Left ventricle myocardium inferior (tissue), 1 donor: Measurements from ENCODE around the gene FTSJ3. TPM values are rescaled to one million over a fixed set of nuclear protein-coding genes. Genes with fewer than 3 reads are reported as not detected.
"Not testable (repeated sequence)": the region's sequence is repeated elsewhere in the genome, so short reads cannot be mapped to it uniquely, and the experiment has no call there.

ENCODE experiments used
- DNase-seq: peaks from one replicate; pipeline ENCODE4 v3.0.0-alpha.2; 2020
- H3K27ac ChIP-seq: fragments of 200-600 bp; replicated peaks from 2 replicates; pipeline ENCODE4 v1.8.0; 2021
- H3K27me3 ChIP-seq: fragments of 200-600 bp; 2 replicates; pipeline ENCODE4 v1.8.0; 2021; ENCODE audit warnings: low read depth
- H3K36me3 ChIP-seq: fragments of 200-600 bp; 2 replicates; pipeline ENCODE4 v1.8.0; 2021
- H3K4me1 ChIP-seq: fragments of 200-600 bp; 2 replicates; pipeline ENCODE4 v1.8.0; 2021
- H3K4me3 ChIP-seq: fragments of 200-600 bp; 2 replicates; pipeline ENCODE4 v1.8.0; 2021; ENCODE audit warnings: mild to moderate bottlenecking, moderate library complexity
- H3K9me3 ChIP-seq: fragments of 200-600 bp; replicated peaks from 2 replicates; pipeline ENCODE4 v1.8.0; 2021
- CTCF ChIP-seq: fragments of 200-600 bp; IDR thresholded peaks from 2 replicates; pipeline ENCODE4 v1.8.0; 2021; ENCODE audit warnings: antibody characterized with exemption, mild to moderate bottlenecking, borderline replicate concordance
- intact Hi-C: fragments of 100-400 bp; cut with micrococcal nuclease; formaldehyde crosslinking; loops from one replicate; pipeline ENCODE4 v1.11.0; 2022
- total RNA-seq: library from RNA; stranded (reverse); fragmentation: NEBNext Ultra II Directional; extraction: Animal tissue kit (Norgen Biotek cat#: 25700); gene quantifications from one replicate; pipeline ENCODE4 v1.2.1, GENCODE V29; 2021
- donor health status: DM: no; HTN: yes; CAD: no; lungs with severe emphysema.

Gene FTSJ3
- total RNA-seq, 1 donor from 2014 or later: 36.7 TPM

DNA sequence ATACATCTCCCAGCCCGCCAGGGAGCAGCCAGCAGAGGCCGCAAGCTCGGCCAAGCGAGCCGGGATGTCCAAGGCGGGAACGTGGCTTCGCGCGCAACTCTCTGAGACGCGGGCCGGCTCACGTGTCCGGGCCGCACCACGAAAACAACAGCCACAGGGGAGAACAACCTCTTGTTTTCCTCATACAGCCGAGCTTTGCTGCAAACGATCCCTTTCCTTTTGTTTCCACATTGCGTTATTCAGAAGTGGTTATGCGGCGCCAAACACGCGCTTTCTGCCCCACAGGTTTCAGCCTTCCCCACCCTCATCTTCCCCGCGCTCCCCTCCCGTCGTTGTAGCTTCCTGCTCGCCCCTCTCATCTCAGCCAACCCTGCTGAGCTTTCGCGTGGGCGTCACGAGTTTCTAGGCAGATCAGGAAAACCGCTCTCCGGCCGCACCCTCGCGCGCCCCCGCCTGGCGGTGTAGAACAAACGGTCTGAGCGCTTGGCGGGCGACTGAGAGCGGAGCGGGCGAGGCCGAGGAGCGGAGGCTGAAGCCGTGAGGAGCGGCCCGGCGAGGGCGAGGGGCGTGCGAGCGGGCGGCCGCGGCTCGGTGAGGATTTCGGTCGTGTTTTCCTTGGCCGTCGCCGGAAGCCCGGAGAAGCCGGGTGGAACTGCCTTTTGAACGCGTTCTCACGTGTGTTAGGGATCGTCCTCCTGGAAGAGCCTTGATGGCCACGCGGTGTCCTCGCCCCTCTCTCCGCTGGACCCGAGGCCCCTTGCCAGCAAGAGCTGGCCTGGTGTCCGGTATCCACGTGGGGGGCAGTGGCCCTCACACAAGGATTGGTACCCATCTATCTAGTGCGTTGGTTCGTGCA is 21.6 kb upstream of the FTSJ3 start:
- Histone ChIP-seq H3K9me3 (no peaks in the 10 kb centered on the region), H3K36me3 (no peaks in the 10 kb centered on the region), H3K4me1 (peaks cover 12% of the 10 kb centered on the region), H3K27ac (peak overlapping the region; percentile 9), H3K27me3 (no peaks in the 10 kb centered on the region), H3K4me3 (peak overlapping the region; percentile 59)
- peak; percentile 93 for DNase-seq
- peak; percentile 73 for TF ChIP-seq CTCF
- intact Hi-C loops: no loop called here

GRCh38 chr17:63847525-63848249 is 20.2 kb upstream of the FTSJ3 start:
- intact Hi-C loops: no loop called here
- Histone ChIP-seq H3K27ac (no peak overlapping the region), H3K9me3 (no peaks in the 10 kb centered on the region), H3K27me3 (no peaks in the 10 kb centered on the region), H3K4me3 (no peak overlapping the region), H3K36me3 (no peaks in the 10 kb centered on the region), H3K4me1 (peaks cover 23% of the 10 kb centered on the region)
- no peak for TF ChIP-seq CTCF
- no peak for DNase-seq

- DNase-seq: no peak
- no peaks in the 10 kb centered on the region for H3K36me3 ChIP-seq
- no peak for TF ChIP-seq CTCF
- intact Hi-C loops: no loop called here
- H3K4me3 ChIP-seq: no peak overlapping the region
- H3K27ac ChIP-seq: no peak overlapping the region
- no peaks in the 10 kb centered on the region for H3K9me3 ChIP-seq
- peaks cover 41% of the 10 kb centered on the region for H3K4me1 ChIP-seq
- no peaks in the 10 kb centered on the region for H3K27me3 ChIP-seq
Observed at GRCh38 chr17:63845509-63845908, 18.0 kb upstream of the FTSJ3 start.

GRCh38 chr17:63843910-63844677 is 16.6 kb upstream of the FTSJ3 start:
- H3K36me3 ChIP-seq: no peaks in the 10 kb centered on the region
- H3K27me3 ChIP-seq: no peaks in the 10 kb centered on the region
- DNase-seq: no peak
- peak overlapping the region; percentile 98 for H3K27ac ChIP-seq
- peaks cover 52% of the 10 kb centered on the region for H3K4me1 ChIP-seq
- no peaks in the 10 kb centered on the region for H3K9me3 ChIP-seq
- peak overlapping the region; percentile 97 for H3K4me3 ChIP-seq
- intact Hi-C loops: no loop called here
- TF ChIP-seq CTCF: no peak

- DNase-seq: peak; percentile 53
- H3K9me3 ChIP-seq, H3K36me3 ChIP-seq, intact Hi-C loops, H3K27me3 ChIP-seq: not testable (repeated sequence)
- Histone ChIP-seq H3K4me3 (peak overlapping the region; percentile 97), H3K4me1 (peaks cover 53% of the 10 kb centered on the region), H3K27ac (peak overlapping the region; percentile 98)
Observed at GRCh38 chr17:63843387-63843888, 16.0 kb upstream of the FTSJ3 start.
